GM18520 (cell line): ENCODE data around the gene SPECC1L.

Experiments used
- ATAC-seq: cut with Tn5 transposase; IDR thresholded peaks from one replicate; pipeline ENCODE4 v1.9.1; 2021; ENCODE audit not compliant: unreplicated experiment

Gene SPECC1L

GRCh38 chr22:24393848-24394247 is 123.2 kb downstream of the SPECC1L start:
- ATAC-seq, result no peak

- ATAC-seq, result no peak
Observed at GRCh38 chr22:24394254-24394653, 123.6 kb downstream of the SPECC1L start.

GRCh38 chr22:24398409-24398808 is 127.8 kb downstream of the SPECC1L start:
- no peak for ATAC-seq

GRCh38 chr22:24400034-24400725 is 129.5 kb downstream of the SPECC1L start:
- ATAC-seq, result no peak

GRCh38 chr22:24400726-24401596 is 130.3 kb downstream of the SPECC1L start:
- ATAC-seq, result peak; percentile 29

GRCh38 chr22:24401931-24402367 is 131.3 kb downstream of the SPECC1L start:
- ATAC-seq, result no peak

GRCh38 chr22:24402460-24403192 is 132.0 kb downstream of the SPECC1L start:
- ATAC-seq, result no peak

GRCh38 chr22:24403346-24403745 is 132.7 kb downstream of the SPECC1L start:
- ATAC-seq, result no peak

GRCh38 chr22:24404561-24405275 is 134.1 kb downstream of the SPECC1L start:
- no peak for ATAC-seq

GRCh38 chr22:24405631-24406321 is 135.1 kb downstream of the SPECC1L start:
- no peak for ATAC-seq

GRCh38 chr22:24406322-24407277 is 136.0 kb downstream of the SPECC1L start:
- no peak for ATAC-seq

- ATAC-seq, result no peak
Observed at GRCh38 chr22:24407278-24407665, 136.6 kb downstream of the SPECC1L start.

GRCh38 chr22:24407884-24408283 is 137.3 kb downstream of the SPECC1L start:
- ATAC-seq, result no peak

GRCh38 chr22:24408630-24409029 is 138.0 kb downstream of the SPECC1L start:
- no peak for ATAC-seq

- no peak for ATAC-seq
Observed at GRCh38 chr22:24409707-24410106, 139.1 kb downstream of the SPECC1L start.

GRCh38 chr22:24410110-24410856 is 139.7 kb downstream of the SPECC1L start:
- ATAC-seq, result no peak

GRCh38 chr22:24411256-24412004 is 140.8 kb downstream of the SPECC1L start:
- no peak for ATAC-seq

- no peak for ATAC-seq
Observed at GRCh38 chr22:24412274-24412673, 141.6 kb downstream of the SPECC1L start.
